GM23338 (cell line): ENCODE results near the gene THADA. TPM values are rescaled to one million over a fixed set of nuclear protein-coding genes. Genes with fewer than 3 reads are reported as not detected.

Source experiments
- ATAC-seq: fragments of 200-7000 bp; cut with Tn5 transposase; 3 replicates; pipeline ENCODE4 v1.9.1; 2020
- DNase-seq: peaks from one replicate; pipeline ENCODE4 v3.0.0-alpha.2; 2015; ENCODE audit warnings: low spot score
- H2AFZ ChIP-seq: fragments of 200-600 bp; sonication (generic); 2 replicates; pipeline ENCODE4 v1.8.0; 2016; ENCODE audit warnings: antibody characterized with exemption, mild to moderate bottlenecking, moderate library complexity
- H3F3A ChIP-seq: fragments of 200-600 bp; sonication (generic); replicated peaks from 2 replicates; pipeline ENCODE4 v1.8.0; 2017; ENCODE audit warnings: antibody characterized with exemption, mixed run types, low read depth
- H3K27ac ChIP-seq: fragments of 200-600 bp; sonication (generic); 2 replicates; pipeline ENCODE4 v1.6.1; 2016; ENCODE audit warnings: low read depth
- H3K27me3 ChIP-seq: fragments of 200-600 bp; sonication (generic); 2 replicates; pipeline ENCODE4 v1.8.0; 2016; ENCODE audit warnings: mild to moderate bottlenecking, mixed run types, moderate library complexity; ENCODE audit not compliant: insufficient read depth
- H3K36me3 ChIP-seq: fragments of 200-600 bp; sonication (generic); 2 replicates; pipeline ENCODE4 v1.8.0; 2016; ENCODE audit warnings: mild to moderate bottlenecking; ENCODE audit not compliant: insufficient read depth
- H3K4me1 ChIP-seq: fragments of 200-600 bp; sonication (generic); 2 replicates; pipeline ENCODE4 v1.8.0; 2016; ENCODE audit warnings: mild to moderate bottlenecking, moderate library complexity; ENCODE audit not compliant: insufficient read depth
- H3K4me2 ChIP-seq: fragments of 200-600 bp; sonication (generic); 2 replicates; pipeline ENCODE4 v1.7.1; 2017; ENCODE audit warnings: mixed run types
- H3K4me3 ChIP-seq: fragments of 200-600 bp; sonication (generic); 2 replicates; pipeline ENCODE4 v1.6.1; 2016; ENCODE audit warnings: mixed run types
- H3K79me2 ChIP-seq: fragments of 200-600 bp; sonication (generic); replicated peaks from 2 replicates; pipeline ENCODE4 v1.8.0; 2017; ENCODE audit warnings: mild to moderate bottlenecking; ENCODE audit not compliant: insufficient read depth
- H3K9me2 ChIP-seq: fragments of 200-600 bp; sonication (generic); 2 replicates; pipeline ENCODE4 v1.8.0; 2017; ENCODE audit not compliant: insufficient read depth
- H4K20me1 ChIP-seq: fragments of 200-600 bp; sonication (generic); replicated peaks from 2 replicates; pipeline ENCODE4 v1.8.0; 2017; ENCODE audit warnings: mild to moderate bottlenecking; ENCODE audit not compliant: insufficient read depth
- H3K27ac Mint-ChIP-seq: 2 replicates; pipeline ENCODE4 v1.8.0; 2020; ENCODE audit warnings: inconsistent platforms, mild to moderate bottlenecking, moderate library complexity, mixed read lengths
- H3K27me3 Mint-ChIP-seq: 3 replicates; pipeline ENCODE4 v1.8.0; 2022; ENCODE audit warnings: low read depth, mild to moderate bottlenecking, moderate library complexity, mixed read lengths, inconsistent platforms; ENCODE audit not compliant: insufficient read depth, poor library complexity
- H3K36me3 Mint-ChIP-seq: 3 replicates; pipeline ENCODE4 v1.8.0; 2021; ENCODE audit warnings: low read depth, mild to moderate bottlenecking, inconsistent platforms, moderate library complexity, mixed read lengths
- H3K4me1 Mint-ChIP-seq: 3 replicates; pipeline ENCODE4 v1.8.0; 2020; ENCODE audit warnings: mild to moderate bottlenecking, inconsistent platforms, mixed read lengths
- H3K4me3 Mint-ChIP-seq: 3 replicates; pipeline ENCODE4 v1.8.0; 2021; ENCODE audit warnings: moderate library complexity, mild to moderate bottlenecking, inconsistent platforms, mixed read lengths
- H3K9me3 Mint-ChIP-seq: 3 replicates; pipeline ENCODE4 v1.8.0; 2020; ENCODE audit warnings: moderate library complexity, mild to moderate bottlenecking, inconsistent platforms, mixed read lengths
- CTCF ChIP-seq, 2 experiments: fragments of 200-600 bp in 1 of 2; sonication (generic) in 1 of 2; conservative IDR thresholded peaks; 2 replicates each; pipeline versions ENCODE4 v1.5.1 to v1.6.1; 2016 to 2017; ENCODE audit warnings: antibody characterized with exemption in 2 of 2, low read depth in 2 of 2, mild to moderate bottlenecking in 2 of 2, moderate library complexity in 1 of 2
- ETS1 ChIP-seq: IDR thresholded peaks from 2 replicates; pipeline ENCODE4 v1.6.1; 2016; ENCODE audit warnings: antibody characterized with exemption
- EZH2 ChIP-seq: fragments of 200-600 bp; sonication (generic); IDR thresholded peaks from one replicate; pipeline ENCODE4 v1.8.0; 2017; ENCODE audit warnings: antibody characterized with exemption, mild to moderate bottlenecking, low read depth; ENCODE audit not compliant: unreplicated experiment
- EZH2phosphoT487 ChIP-seq: fragments of 200-600 bp; sonication (generic); IDR thresholded peaks from one replicate; pipeline ENCODE4 v1.8.1; 2018; ENCODE audit warnings: antibody characterized with exemption; ENCODE audit not compliant: unreplicated experiment
- JUNB ChIP-seq: IDR thresholded peaks from one replicate; pipeline ENCODE4 v1.6.1; 2016; ENCODE audit warnings: antibody characterized with exemption; ENCODE audit not compliant: unreplicated experiment
- NANOG ChIP-seq: IDR thresholded peaks from 2 replicates; pipeline ENCODE4 v1.6.1; 2016; ENCODE audit warnings: antibody characterized with exemption, borderline replicate concordance
- STAT1 ChIP-seq: IDR thresholded peaks from one replicate; pipeline ENCODE4 v1.6.1; 2016; ENCODE audit warnings: antibody characterized with exemption; ENCODE audit not compliant: unreplicated experiment
- ZNF114 ChIP-seq: fragments of 250-450 bp; sonication (Bioruptor Pico); IDR thresholded peaks from 2 replicates; pipeline ENCODE4 v1.5.0; 2020; ENCODE audit warnings: mild to moderate bottlenecking, moderate library complexity
- ZNF331 ChIP-seq: fragments of 250-450 bp; sonication (Bioruptor Pico); IDR thresholded peaks from 2 replicates; pipeline ENCODE4 v1.5.0; 2020; ENCODE audit warnings: low read depth, mild to moderate bottlenecking, moderate library complexity
- polyA plus RNA-seq: library from polyadenylated mRNA; unstranded; fragments of >200 nt; fragmentation: Nextera tagmentation; extraction: Ambion mirVana; gene quantifications from 2 replicates; pipeline ENCODE4 v1.2.1, GENCODE V29; 2016
- total RNA-seq: library from RNA; depleted of rRNA; stranded (reverse); fragments of >200 nt; shearing (Covaris generic); gene quantifications from 2 replicates; pipeline ENCODE4 v1.2.3, GENCODE V29; 2014

THADA gene
- total and polyA plus RNA-seq, 2 experiments from 2014 or later, result 17.0 to 30.7 TPM

- H3K9me3 Mint-ChIP-seq, result no peaks in the 10 kb centered on the region
- DNase-seq, result no peak
- H3K27me3 Mint-ChIP-seq, result peaks cover 3% of the 10 kb centered on the region
These were observed 196.1 kb downstream of the THADA start for GRCh38 chr2:43399515-43400264.

GRCh38 chr2:43399098-43399497, 196.7 kb downstream of the THADA start:
- H3K27ac Mint-ChIP-seq, result no peak overlapping the region
- no peak overlapping the region for H3K4me2 ChIP-seq
- peaks cover 9% of the 10 kb centered on the region; the same call in 1 of the 2 replicates for H3K4me1 ChIP-seq

More at GRCh38 chr2:43399515-43400264, 196.1 kb downstream of the THADA start:
- H3K36me3 Mint-ChIP-seq, result no peaks in the 10 kb centered on the region
- no peak overlapping the region for H3K4me2 ChIP-seq
- H3K9me2 ChIP-seq, result peaks cover 6% of the 10 kb centered on the region
- H3K27ac Mint-ChIP-seq, result no peak overlapping the region
- H3K27ac ChIP-seq, result no peak overlapping the region
- H3K36me3 ChIP-seq, result no peaks in the 10 kb centered on the region; the same call in 1 of the 2 replicates
- no peak overlapping the region for H3K4me3 Mint-ChIP-seq
- no peaks in the 10 kb centered on the region for H3K79me2 ChIP-seq
- H3K4me3 ChIP-seq, result no peak overlapping the region
- no peaks in the 10 kb centered on the region for H3K27me3 ChIP-seq
- H2AFZ ChIP-seq, result no peak overlapping the region
- TF ChIP-seq NANOG (no peak), CTCF (conservative IDR thresholded peaks at IDR 0.05; ENCODE audit: low read depth in 2 of 2) (no peak), STAT1 (no peak)
- peaks cover 9% of the 10 kb centered on the region; the same call in 1 of the 2 replicates for H3K4me1 ChIP-seq
- no peaks in the 10 kb centered on the region for H4K20me1 ChIP-seq
- peaks cover 25% of the 10 kb centered on the region for H3K4me1 Mint-ChIP-seq
- H3F3A ChIP-seq, result no peaks in the 10 kb centered on the region
- no peak for ATAC-seq

More at GRCh38 chr2:43399098-43399497, 196.7 kb downstream of the THADA start:
- Histone ChIP-seq H3K36me3 (no peaks in the 10 kb centered on the region; the same call in 1 of the 2 replicates), H2AFZ (no peak overlapping the region), H3K79me2 (no peaks in the 10 kb centered on the region), H3K27me3 (no peaks in the 10 kb centered on the region), H3K27ac (no peak overlapping the region), H3F3A (no peaks in the 10 kb centered on the region), H4K20me1 (no peaks in the 10 kb centered on the region), H3K4me3 (no peak overlapping the region), H3K9me2 (peaks cover 6% of the 10 kb centered on the region)
- Mint-ChIP-seq H3K9me3 (no peaks in the 10 kb centered on the region), H3K36me3 (no peaks in the 10 kb centered on the region), H3K27me3 (peaks cover 3% of the 10 kb centered on the region), H3K4me3 (no peak overlapping the region), H3K4me1 (peaks cover 21% of the 10 kb centered on the region)
- DNase-seq (no peak), ATAC-seq (no peak)
- TF ChIP-seq JUNB (no peak), ETS1 (no peak), ZNF331 (no peak), STAT1 (no peak), CTCF (conservative IDR thresholded peaks at IDR 0.05; ENCODE audit: low read depth in 2 of 2) (no peak), ZNF114 (CRISPR knock-in tag) (no peak), EZH2phosphoT487 (no peak), EZH2 (no peak)
